Measurements from ENCODE around the gene PITPNC1.

PITPNC1 gene

GRCh38 chr17:67519801-67520251 is 142.7 kb downstream of the PITPNC1 start:
- no peak for DNase-seq

DNA sequence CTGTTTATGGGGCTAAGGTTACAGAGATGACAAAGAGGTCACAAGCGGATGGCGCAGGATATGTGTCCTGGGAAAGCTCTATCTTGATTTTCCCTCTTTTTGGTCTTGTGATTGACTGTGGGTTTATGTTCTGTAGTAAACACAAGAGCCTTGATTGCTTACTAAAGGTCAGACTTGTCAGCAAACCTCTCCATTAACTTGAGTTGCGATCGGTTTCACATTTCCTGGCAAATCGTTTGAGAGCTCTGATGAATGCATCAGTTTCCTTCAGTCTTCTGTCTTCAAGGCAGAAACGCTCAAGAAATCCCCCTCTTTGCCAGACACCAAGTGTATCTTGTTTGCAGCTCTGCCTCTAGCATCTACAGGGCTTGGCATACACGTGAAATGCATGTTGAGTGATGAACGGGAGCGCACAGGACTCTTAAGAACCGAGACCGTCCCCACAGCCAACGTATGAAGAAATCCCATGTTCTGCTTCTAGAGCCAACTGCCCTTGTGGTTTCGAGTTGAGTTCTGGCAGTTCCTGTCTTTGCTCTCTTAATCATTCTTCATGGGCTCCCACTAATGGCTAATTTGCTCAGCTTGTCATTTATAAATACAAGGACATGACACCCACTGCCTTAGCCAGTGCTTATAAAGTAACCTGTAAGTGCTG is 143.3 kb downstream of the PITPNC1 start:
- no peak for DNase-seq

- DNase-seq, result no peak
Measured at GRCh38 chr17:67520916-67521774, 144.1 kb downstream of the PITPNC1 start.

DNA sequence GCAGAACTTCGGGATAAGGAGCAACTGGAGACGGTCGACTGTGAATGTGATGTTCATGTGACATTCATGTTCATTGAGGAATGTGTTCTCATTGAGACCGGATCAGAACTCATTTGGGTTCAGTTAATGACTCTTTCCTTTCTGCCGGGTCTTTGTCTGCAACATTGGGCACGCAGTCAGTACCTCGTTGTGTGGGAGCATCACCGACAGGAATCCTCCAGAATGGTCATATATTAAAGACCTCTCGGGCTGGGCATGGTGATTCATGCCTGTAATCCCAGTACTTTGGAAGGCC is 144.6 kb downstream of the PITPNC1 start:
- DNase-seq, result no peak

- no peak for DNase-seq
Measured at GRCh38 chr17:67523101-67523500, 146.0 kb downstream of the PITPNC1 start.

- no peak for DNase-seq
Measured at GRCh38 chr17:67525239-67526135, 148.4 kb downstream of the PITPNC1 start.

DNA sequence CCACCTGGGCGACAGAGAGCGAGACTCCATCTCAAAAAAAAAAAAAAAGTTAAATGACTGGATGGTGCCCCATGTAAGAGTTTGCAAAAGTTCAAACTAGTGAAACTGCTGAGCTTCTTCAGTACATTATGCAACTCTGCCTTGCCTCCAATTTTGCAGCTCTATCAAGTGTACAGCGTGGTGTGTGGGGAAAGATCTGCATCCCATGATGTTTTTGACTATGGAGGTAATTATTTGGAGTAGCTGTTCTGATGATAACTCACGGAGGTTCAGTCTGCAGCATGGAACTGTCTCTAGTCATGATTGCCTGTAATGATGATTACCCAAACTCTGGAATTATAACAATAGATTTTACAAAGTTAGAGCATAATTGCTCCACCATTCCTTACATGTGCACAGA is 149.6 kb downstream of the PITPNC1 start:
- no peak for DNase-seq

- no peak for DNase-seq
Measured at GRCh38 chr17:67528751-67529436, 151.8 kb downstream of the PITPNC1 start.

DNA sequence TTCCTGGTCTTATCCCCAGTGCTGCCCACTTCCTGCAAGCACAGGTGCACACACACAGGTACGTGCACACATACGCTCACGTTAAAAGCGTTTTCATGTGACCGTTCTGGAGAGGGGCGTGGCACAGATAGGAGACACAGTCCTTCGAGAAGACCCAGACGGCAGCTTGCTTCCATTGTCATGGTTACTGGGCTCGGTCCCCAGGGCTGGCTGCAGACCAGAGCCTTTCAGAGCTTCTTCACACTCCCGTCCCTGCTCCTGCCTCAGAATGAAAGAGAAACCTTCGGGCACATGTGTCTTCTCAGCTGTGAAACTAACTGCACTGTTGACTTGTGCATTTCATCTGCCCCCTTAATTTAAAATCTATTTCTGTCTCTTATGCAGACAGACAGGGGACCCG is 154.2 kb downstream of the PITPNC1 start:
- no peak for DNase-seq

DNA sequence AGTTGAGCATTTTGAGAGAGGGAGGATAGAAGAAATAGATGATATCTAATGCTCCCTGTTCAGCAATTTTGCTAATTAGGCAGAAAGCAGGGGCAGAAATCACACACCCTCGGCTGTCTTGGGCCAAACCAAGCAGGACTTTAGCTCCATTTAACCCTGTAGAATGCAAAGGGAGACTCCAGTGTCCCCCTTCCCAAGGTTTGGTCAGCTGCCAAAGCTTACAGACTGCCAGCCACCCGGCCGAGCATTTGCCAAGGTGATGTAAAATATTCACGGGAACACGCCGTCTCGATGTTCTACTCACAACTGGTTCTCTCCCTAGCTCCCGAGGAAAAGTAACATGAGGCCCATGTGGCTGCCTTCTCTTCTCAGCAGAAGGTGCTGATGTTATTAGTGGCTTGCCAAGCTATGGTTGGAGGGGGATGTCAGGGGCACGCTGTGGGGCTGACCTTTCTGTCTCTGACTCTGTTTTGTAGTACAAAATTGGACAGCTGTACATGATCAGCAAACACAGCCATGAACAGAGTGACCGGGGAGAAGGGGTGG is 155.3 kb downstream of the PITPNC1 start:
- DNase-seq, result no peak

DNA sequence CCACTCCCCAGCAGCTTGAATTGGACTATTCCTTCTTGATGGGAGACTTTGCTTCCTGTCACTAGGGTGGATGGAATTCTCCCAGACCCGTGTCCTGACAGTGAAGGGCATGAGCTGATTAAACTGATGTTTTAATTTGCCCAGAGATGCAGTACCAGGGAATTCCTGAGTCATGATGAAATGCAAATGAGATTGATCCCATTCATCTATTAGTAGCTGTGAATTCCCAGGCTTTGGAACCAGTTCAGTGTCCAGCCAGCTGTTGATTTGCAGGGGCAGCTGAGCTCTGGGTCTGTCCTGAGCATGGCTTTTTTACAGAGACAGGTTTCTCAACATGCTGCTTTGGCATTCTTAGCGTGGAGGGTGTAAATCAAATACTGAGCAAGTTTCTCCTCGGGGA is 157.9 kb downstream of the PITPNC1 start:
- DNase-seq, result no peak

GRCh38 chr17:67542219-67543114 is 165.4 kb downstream of the PITPNC1 start:
- DNase-seq, result no peak

DNA sequence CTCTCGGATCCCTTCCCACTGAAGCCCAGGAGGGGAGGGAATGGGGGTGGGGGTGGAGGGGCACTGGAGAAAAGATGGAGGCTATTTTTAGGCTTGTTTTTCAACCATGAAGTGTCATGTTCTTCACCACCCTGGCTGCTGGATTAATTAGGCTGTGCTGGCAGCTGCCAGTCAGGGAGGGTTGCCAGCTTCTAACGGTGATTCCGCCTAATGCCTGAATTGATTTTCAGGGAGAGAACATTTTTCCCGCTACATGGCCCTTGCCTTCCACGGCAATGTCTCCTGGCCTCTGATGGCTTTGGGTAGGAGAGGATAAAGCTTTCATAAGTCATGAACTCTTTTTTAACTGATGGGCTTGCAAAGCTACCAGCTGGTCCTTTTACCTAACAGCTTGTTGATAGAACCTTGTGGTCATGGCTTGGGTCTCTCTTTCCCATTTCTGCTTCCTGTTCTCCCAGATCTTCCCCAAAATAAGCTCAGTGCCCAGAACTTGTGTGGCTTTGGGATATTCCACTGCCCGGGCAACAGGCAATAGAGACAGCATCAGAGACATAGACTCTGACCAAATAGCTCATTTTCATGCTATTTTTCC is 167.4 kb downstream of the PITPNC1 start:
- no peak for DNase-seq

DNA sequence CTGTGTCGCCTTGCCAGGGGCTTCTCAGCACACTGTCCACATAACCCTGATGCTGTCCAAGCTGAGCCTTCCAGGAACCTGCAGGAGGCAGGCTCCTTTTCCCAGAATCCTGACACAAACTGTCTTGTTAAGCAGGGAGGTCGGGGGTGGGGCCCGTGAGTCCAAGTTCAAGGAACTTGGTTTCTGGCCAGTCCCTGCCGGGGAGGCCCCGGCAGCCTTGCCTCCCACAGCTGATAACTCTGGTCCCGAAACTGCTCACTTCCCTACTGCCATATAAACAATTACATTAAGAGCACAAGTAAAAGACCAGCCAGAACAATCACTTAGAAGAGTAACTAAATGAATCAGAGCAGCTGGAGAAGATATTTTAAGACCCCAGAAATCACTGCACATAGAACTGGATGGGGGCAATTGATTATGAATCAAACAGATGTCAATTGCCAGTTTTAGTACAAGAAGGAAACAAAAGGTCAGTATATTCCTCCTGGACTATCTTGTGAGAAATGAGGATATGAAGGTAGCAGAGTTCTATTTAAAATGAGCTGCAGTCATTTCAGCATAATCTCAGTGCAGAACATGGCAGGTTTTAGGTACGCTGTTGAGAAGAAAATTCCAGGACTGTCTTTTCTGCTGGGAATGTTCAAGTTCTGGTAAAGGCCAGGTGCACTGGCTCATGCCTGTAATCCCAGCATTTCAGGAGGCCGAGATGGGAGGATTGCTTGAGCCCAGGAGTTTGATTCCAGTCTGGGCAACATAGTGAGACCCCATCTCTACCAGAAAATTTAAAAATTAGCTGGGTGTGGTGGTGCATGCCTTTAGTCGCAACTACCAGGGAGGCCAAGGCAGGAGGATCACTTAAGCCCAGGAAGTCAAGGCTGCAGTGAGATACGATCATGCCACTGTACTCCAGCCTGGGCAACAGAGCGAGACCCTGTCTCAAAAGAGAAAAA is 169.8 kb downstream of the PITPNC1 start:
- no peak for DNase-seq

- DNase-seq, result no peak
Measured at GRCh38 chr17:67548693-67549092, 171.6 kb downstream of the PITPNC1 start.

- no peak for DNase-seq
Measured at GRCh38 chr17:67549820-67550219, 172.7 kb downstream of the PITPNC1 start.

- no peak for DNase-seq
Measured at GRCh38 chr17:67554634-67555033, 177.6 kb downstream of the PITPNC1 start.

DNA sequence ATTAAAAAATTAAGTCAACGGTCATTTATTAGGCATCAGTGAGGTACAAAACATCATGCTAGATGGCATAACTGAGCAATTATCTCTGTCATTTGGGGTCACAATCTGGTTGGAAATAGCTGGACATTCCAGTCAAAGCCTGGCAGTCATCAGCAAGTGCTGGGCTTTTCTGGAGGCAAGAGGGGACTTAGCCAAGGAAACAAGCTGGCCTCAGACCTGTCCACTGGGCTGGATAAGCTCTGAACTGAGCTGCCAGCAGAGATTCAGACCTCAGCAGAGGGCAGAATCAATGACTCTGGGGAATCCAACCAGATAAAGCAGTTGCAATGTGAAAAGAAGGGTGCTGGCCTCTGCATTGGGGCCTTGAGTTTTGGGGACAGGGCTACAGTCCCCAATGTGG is 178.8 kb downstream of the PITPNC1 start:
- no peak for DNase-seq

DNA sequence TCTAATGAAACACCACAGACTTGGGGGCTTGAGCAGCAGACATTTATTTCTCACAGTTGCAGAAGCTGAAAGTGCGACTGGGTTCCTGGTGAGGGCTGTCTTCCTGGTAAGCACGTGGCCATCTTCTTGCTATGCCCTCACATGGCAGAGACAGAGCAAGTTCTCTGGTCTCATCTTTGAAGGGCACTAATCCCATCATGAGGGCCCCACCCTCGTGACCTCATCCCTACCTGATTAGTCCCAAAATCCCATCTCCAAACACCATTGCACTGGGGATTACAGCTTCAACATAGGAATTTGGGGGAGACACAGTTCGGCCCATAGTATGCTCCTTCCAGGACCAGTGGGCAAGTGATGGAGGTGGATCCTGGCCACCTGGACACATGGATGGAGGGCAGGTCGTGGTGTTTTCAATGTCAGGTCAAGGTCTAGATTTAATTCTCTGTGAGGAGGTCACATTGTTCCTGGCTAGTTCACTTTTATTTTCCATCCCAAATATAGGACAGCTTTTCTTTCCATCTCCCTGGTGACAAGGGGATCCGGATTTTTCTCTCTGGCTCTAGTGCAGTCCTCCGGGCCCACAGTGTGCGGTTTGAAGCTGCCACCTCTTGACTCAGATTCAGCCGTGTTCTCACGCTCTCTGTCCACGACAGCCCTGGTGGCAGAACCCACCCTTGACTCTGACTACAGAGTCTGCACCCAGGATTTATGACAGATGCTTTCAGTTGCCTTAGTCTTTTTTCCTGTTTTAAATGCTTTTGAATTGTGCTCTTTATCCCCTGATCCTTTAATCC is 180.2 kb downstream of the PITPNC1 start:
- no peak for DNase-seq

All from stimulated activated CD4-positive, alpha-beta T cell treated with anti-CD3 and anti-CD28 coated beads, Interleukin-4, amount 100 ng/mL, for 4 hours (primary cell).